ENCODE results near the gene PSMD2.

PSMD2 gene

GRCh38 chr3:184357248-184358123, 58.4 kb downstream of the PSMD2 start:
- DNase-seq (ENCODE audit: low spot score), result no peak

DNA sequence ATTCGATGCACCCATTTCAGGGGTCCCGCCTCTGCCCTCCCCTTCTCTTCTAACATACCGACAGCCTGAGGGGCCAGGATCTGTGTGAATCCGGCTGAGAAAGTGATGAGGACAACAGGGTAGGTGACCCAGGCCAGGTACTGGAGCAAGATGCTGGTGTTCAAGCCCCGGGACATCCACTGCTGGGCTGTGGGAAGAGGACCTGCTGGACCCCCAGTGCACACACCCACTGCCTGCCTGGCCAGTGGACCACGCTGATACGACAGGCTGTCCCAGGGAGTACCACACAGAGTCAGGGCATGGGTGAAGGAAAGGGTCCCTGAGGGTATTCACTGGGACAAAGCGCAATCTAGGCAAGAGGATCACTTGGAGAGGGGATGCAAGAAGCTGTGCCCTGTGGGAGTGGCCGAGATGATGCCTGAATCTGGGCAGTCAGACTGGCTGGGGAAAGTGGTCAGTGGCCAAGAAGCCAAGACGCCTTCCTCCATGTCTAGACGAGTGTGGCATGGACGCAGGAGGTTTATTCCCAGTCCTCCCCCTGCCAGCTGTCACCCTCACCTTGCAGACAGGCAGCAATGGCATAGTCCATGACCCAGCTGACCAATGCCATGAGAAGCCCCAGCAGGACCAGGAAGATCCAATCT, 59.2 kb downstream of the PSMD2 start:
- DNase-seq (ENCODE audit: low spot score), result no peak

All from SW480 (cell line).